Inflammatory macrophage treated with lipopolysaccharide for 1 hour (primary cell): Measurements from ENCODE around the gene DNAJB9.

ENCODE experiments used
- DNase-seq, 2 donors: peaks; one replicate each; pipeline ENCODE4 v3.0.0-alpha.2; 2020 to 2022

Gene DNAJB9

DNA sequence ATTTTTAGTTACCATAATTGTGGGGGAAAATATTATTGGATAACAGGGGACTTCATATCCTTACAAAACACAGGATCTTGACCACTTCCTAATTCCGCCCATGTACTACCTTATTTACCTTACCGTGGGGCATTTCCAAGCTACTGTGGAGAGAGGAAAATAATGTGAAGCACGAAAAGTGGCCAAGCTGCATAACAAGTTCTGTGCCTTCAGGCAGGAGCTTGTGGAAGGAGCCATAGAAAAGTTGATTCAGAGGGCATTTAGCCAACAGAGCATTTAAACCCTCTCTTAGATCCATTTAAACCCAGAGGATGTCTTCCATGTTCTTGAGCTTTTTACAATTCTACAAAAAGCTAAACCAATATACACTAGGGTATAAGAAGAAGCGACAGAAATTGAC lies 41.6 kb downstream of the DNAJB9 start:
- no peak for DNase-seq

DNA sequence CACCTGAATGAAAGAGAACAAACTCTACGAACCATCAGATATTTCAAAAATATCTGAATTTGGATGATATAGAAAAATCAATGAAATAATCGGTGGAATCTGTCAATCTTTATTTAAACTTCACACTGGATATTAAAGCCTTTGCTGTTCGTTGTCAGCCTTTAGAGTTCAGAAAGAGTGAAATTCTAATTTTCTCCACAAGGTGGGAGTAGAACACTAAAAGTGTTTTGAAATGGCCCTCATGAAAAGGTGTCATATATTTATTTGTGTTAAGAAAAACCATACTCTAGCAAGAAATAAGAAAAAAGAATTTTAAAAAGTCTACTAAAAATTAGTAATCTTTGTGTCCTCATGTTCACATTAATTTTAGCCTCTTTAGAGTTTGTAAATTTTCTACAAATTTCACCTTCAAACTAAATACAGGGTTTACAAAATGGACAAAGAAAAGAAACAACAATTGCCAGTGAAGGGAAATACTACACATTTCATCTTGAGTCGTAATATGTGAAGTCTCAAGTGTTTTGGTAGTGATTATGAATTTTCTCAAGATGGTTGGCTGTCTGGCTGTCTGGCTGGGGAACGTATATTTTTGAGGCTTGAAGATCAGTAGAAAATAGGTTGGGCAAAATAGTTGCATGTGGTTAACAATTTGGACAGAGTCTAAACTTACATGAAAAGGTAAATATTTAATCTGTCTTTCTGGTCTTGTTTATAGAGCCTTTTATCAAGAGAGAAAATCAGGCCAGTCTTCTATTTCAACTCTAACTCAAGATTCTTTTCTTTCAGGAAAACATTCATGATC lies 43.7 kb downstream of the DNAJB9 start:
- DNase-seq: peak; percentile 12 to 82

- no peak for DNase-seq
Observed at GRCh38 chr7:108613949-108614381, 44.3 kb downstream of the DNAJB9 start.

GRCh38 chr7:108614896-108615295 lies 45.2 kb downstream of the DNAJB9 start:
- DNase-seq: no peak

- no peak for DNase-seq
Observed at GRCh38 chr7:108618056-108618455, 48.4 kb downstream of the DNAJB9 start.

GRCh38 chr7:108623220-108623619 lies 53.5 kb downstream of the DNAJB9 start:
- no peak for DNase-seq
